WTC11 (cell line): ENCODE measurements around the gene NXPH4. TPM values are rescaled to one million over a fixed set of nuclear protein-coding genes. Genes with fewer than 3 reads are reported as not detected.

Experiments
- ATAC-seq: fragments of 200-7000 bp; cut with Tn5 transposase; 2 replicates; pipeline ENCODE4 v1.10.0; 2021; ENCODE audit warnings: mild to moderate bottlenecking, moderate library complexity
- CTCF ChIA-PET: fragments of 300-600 bp; sonication (Branson Sonifier 250); formaldehyde crosslinking; loops from one replicate; lab custom pipeline; 2021; ENCODE audit warnings: antibody characterized with exemption; lab: Charles Lee
- POLR2A ChIA-PET: fragments of 350-600 bp; sonication (Branson Sonifier 250); formaldehyde crosslinking; loops from one replicate; lab custom pipeline; 2021; ENCODE audit warnings: antibody characterized with exemption; lab: Charles Lee
- DNase-seq: peaks from one replicate; pipeline ENCODE4 v3.0.0; 2021; ENCODE audit warnings: low spot score
- H3K27ac Mint-ChIP-seq: 2 replicates; pipeline ENCODE4 v1.8.0; 2021; ENCODE audit warnings: mixed read lengths
- H3K27me3 Mint-ChIP-seq: 2 replicates; pipeline ENCODE4 v1.8.0; 2021; ENCODE audit warnings: low read depth, mild to moderate bottlenecking, moderate library complexity, mixed read lengths
- H3K36me3 Mint-ChIP-seq: 2 replicates; pipeline ENCODE4 v1.8.0; 2021; ENCODE audit warnings: mixed read lengths
- H3K4me1 Mint-ChIP-seq: 2 replicates; pipeline ENCODE4 v1.8.0; 2022; ENCODE audit warnings: mixed read lengths
- H3K4me3 Mint-ChIP-seq: 2 replicates; pipeline ENCODE4 v1.8.0; 2021; ENCODE audit warnings: mild to moderate bottlenecking, moderate library complexity, mixed read lengths
- H3K9me3 Mint-ChIP-seq: 2 replicates; pipeline ENCODE4 v1.8.0; 2021; ENCODE audit warnings: mixed read lengths
- AR ChIP-seq: fragments of 250-450 bp; sonication (Bioruptor Pico); IDR thresholded peaks from 2 replicates; pipeline ENCODE4 v1.9.0; 2021; ENCODE audit warnings: mild to moderate bottlenecking
- ARID4B ChIP-seq: sonication (generic); formaldehyde crosslinking; IDR thresholded peaks from 2 replicates; pipeline ENCODE4 v1.8.0; 2023; ENCODE audit warnings: missing genetic modification reagents, mild to moderate bottlenecking, borderline replicate concordance
- ATF2 ChIP-seq: sonication (generic); formaldehyde crosslinking; IDR thresholded peaks from 2 replicates; pipeline ENCODE4 v1.8.1; 2022; ENCODE audit warnings: low read depth, missing genetic modification reagents, borderline replicate concordance
- ATF6 ChIP-seq: sonication (generic); formaldehyde crosslinking; IDR thresholded peaks from 2 replicates; pipeline ENCODE4 v1.8.1; 2023; ENCODE audit warnings: mild to moderate bottlenecking, missing genetic modification reagents
- E2F5 ChIP-seq: sonication (generic); formaldehyde crosslinking; IDR thresholded peaks from 2 replicates; pipeline ENCODE4 v1.8.1; 2022; ENCODE audit warnings: mild to moderate bottlenecking, moderate library complexity, missing genetic modification reagents
- ELF4 ChIP-seq: sonication (generic); formaldehyde crosslinking; IDR thresholded peaks from 2 replicates; pipeline ENCODE4 v1.8.1; 2022; ENCODE audit warnings: low read depth, mild to moderate bottlenecking, moderate library complexity, missing genetic modification reagents
- NFYB ChIP-seq: sonication (generic); formaldehyde crosslinking; conservative IDR thresholded peaks from 2 replicates; pipeline ENCODE4 v1.8.0; 2022; ENCODE audit warnings: low read depth, missing genetic modification reagents
- SMAD4 ChIP-seq: sonication (generic); formaldehyde crosslinking; IDR thresholded peaks from 2 replicates; pipeline ENCODE4 v1.8.0; 2022; ENCODE audit warnings: mild to moderate bottlenecking, missing genetic modification reagents
- TEAD4 ChIP-seq: sonication (generic); formaldehyde crosslinking; IDR thresholded peaks from 2 replicates; pipeline ENCODE4 v1.8.0; 2022; ENCODE audit warnings: mild to moderate bottlenecking, missing genetic modification reagents
- ZBTB21 ChIP-seq: sonication (generic); formaldehyde crosslinking; IDR thresholded peaks from 2 replicates; pipeline ENCODE4 v1.8.1; 2023; ENCODE audit warnings: mild to moderate bottlenecking, missing genetic modification reagents, borderline replicate concordance
- ZNF121 ChIP-seq: sonication (generic); formaldehyde crosslinking; IDR thresholded peaks from 2 replicates; pipeline ENCODE4 v1.8.0; 2023; ENCODE audit warnings: missing genetic modification reagents
- ZNF232 ChIP-seq: sonication (generic); formaldehyde crosslinking; IDR thresholded peaks from 2 replicates; pipeline ENCODE4 v1.8.0; 2022; ENCODE audit warnings: mild to moderate bottlenecking, missing genetic modification reagents
- ZNF317 ChIP-seq: sonication (generic); formaldehyde crosslinking; IDR thresholded peaks from 2 replicates; pipeline ENCODE4 v1.8.1; 2023; ENCODE audit warnings: low read depth, mild to moderate bottlenecking, moderate library complexity, missing genetic modification reagents, borderline replicate concordance
- ZSCAN18 ChIP-seq: fragments of 250-450 bp; sonication (Bioruptor Pico); IDR thresholded peaks from 2 replicates; pipeline ENCODE4 v2.1.2; 2022; ENCODE audit warnings: mild to moderate bottlenecking, moderate library complexity
- total RNA-seq: library from RNA; stranded (reverse); gene quantifications from 3 replicates; pipeline ENCODE4 v1.2.3, GENCODE V29; 2021
- TF ChIP-seq, protein P1 (sequence below): sonication (generic); formaldehyde crosslinking; IDR thresholded peaks from 2 replicates; pipeline ENCODE4 v1.8.0; 2023; ENCODE audit warnings: missing genetic modification reagents

Gene NXPH4
- total RNA-seq, 1 experiment from 2014 or later = 4.9 TPM

GRCh38 chr12:57226588-57227314 is 10.2 kb downstream of the NXPH4 start (continued):
- TF ChIP-seq E2F5 (CRISPR knock-in tag) = no peak
- no peak for TF ChIP-seq ATF2 (CRISPR knock-in tag)

GRCh38 chr12:57227315-57228115 is 10.9 kb downstream of the NXPH4 start:
- Mint-ChIP-seq H3K27me3 (peaks cover 66% of the 10 kb centered on the region), H3K9me3 (no peaks in the 10 kb centered on the region), H3K36me3 (peaks cover 15% of the 10 kb centered on the region), H3K27ac (peak overlapping the region; percentile 27; the same call in 1 of the 2 replicates), H3K4me3 (peak overlapping the region; percentile 81), H3K4me1 (peaks cover 55% of the 10 kb centered on the region)
- ATAC-seq (no peak), DNase-seq (no peak)
- POLR2A ChIA-PET = interaction anchor here (1.0 to 7.6 kb wide), 4 partner anchors 12 to 234 kb away, joined by 3 to 97 read pairs (median 5); partner anchors contain the start of gene LRP1
- CTCF ChIA-PET = interaction anchor here (0.8 to 10.4 kb wide), 13 partner anchors 13 to 233 kb away, joined by 3 to 660 read pairs (median 9); partner anchors contain the start of genes GLI1, INHBE, LRP1 and NXPH4
- no peak for TF ChIP-seq NFYB
- TF ChIP-seq ZBTB21 (CRISPR knock-in tag) = no peak
- TF ChIP-seq ZNF232 (CRISPR knock-in tag) = no peak
- TF ChIP-seq E2F5 (CRISPR knock-in tag) = no peak
- TF ChIP-seq ZNF317 (CRISPR knock-in tag) = no peak
- TF ChIP-seq TEAD4 (CRISPR knock-in tag) = no peak
- no peak for TF ChIP-seq ARID4B
- no peak for TF ChIP-seq ATF6
- no peak for TF ChIP-seq AR
- TF ChIP-seq ELF4 (CRISPR knock-in tag) = no peak
- no peak for TF ChIP-seq SMAD4 (CRISPR knock-in tag)
- no peak for TF ChIP-seq ZNF121 (CRISPR knock-in tag)
- TF ChIP-seq ZSCAN18 (CRISPR knock-in tag) = no peak
- TF ChIP-seq, protein P1, sequence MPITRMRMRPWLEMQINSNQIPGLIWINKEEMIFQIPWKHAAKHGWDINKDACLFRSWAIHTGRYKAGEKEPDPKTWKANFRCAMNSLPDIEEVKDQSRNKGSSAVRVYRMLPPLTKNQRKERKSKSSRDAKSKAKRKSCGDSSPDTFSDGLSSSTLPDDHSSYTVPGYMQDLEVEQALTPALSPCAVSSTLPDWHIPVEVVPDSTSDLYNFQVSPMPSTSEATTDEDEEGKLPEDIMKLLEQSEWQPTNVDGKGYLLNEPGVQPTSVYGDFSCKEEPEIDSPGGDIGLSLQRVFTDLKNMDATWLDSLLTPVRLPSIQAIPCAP (CRISPR knock-in tag) = no peak
